GM13976 (cell line): ENCODE data around the gene LMNTD2.

Experiments
- DNase-seq: peaks from one replicate; pipeline ENCODE4 v3.0.0; 2012; ENCODE audit warnings: low spot score
- CTCF ChIP-seq: IDR thresholded peaks from 2 replicates; pipeline ENCODE4 v1.5.1; 2012; ENCODE audit warnings: borderline replicate concordance, mild to moderate bottlenecking; ENCODE audit not compliant: insufficient read depth; ENCODE audit errors: extremely low read depth, missing control alignments, control extremely low read depth
- in situ Hi-C: fragments of 300-500 bp; cut with MboI; formaldehyde crosslinking; loops from one replicate; pipeline ENCODE4 v1.12.0; 2022; ENCODE audit warnings: low sequenced_read_pairs, mixed read lengths, inconsistent platforms; ENCODE audit not compliant: unreplicated experiment

LMNTD2 gene

GRCh38 chr11:561148-562003, 838 bp upstream of the LMNTD2 start:
- in situ Hi-C loops = no loop called here
- no peak for TF ChIP-seq CTCF
- DNase-seq = no peak

- no peak for TF ChIP-seq CTCF
- no peak for DNase-seq
- in situ Hi-C loops = loop anchor here (10.0 kb wide), 1 partner anchor 165 kb away; no protein-coding TSS in a partner anchor
Measured at GRCh38 chr11:559712-560304, 730 bp downstream of the LMNTD2 start.

- no peak for TF ChIP-seq CTCF
- in situ Hi-C loops = loop anchor here (10.0 kb wide), 1 partner anchor 166 kb away; no protein-coding TSS in a partner anchor
- DNase-seq = no peak
Measured at GRCh38 chr11:559020-559620, 1.4 kb downstream of the LMNTD2 start.

GRCh38 chr11:558503-558902, 2.0 kb downstream of the LMNTD2 start:
- DNase-seq = no peak
- in situ Hi-C loops = loop anchor here (10.0 kb wide), 1 partner anchor 166 kb away; no protein-coding TSS in a partner anchor
- TF ChIP-seq CTCF = no peak

GRCh38 chr11:557328-558132, 3.0 kb downstream of the LMNTD2 start:
- DNase-seq = no peak
- in situ Hi-C loops = loop anchor here (10.0 kb wide), 1 partner anchor 167 kb away; no protein-coding TSS in a partner anchor
- no peak for TF ChIP-seq CTCF
